Measurements from ENCODE around the gene MFAP4.

Gene MFAP4

DNA sequence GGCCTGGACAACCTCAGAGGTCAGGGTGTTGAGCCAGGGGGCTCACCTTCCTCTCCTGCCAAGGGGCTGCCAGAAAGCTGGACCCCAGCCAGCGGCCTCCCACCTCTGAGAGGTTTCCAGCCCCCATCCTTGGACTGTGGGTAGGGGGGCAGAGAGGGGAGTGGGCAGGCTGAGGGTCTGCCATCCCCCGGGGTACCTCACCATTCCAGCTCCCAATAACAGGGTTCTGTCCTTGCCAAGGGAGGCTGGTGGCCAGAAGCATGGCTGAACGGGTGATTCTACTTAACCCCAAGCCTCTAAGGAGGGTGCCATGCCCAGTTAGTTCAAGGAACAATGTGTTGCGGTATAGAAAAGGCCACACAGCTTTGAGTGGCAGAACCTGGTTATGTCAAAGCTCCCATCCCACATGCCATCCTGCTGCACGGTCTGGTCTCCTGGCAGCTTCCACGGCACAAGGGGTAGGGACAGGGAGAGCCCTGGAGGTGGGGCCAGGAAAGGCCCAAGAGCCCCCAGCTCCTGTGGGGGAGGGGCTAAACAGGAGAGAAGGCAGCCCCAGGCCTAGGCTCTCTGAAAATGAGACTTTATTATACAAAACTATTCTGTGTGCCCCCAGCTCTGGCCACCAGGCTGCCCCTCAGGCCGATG lies 44.3 kb downstream of the MFAP4 start:
- Histone ChIP-seq H3K4me1 (ENCODE audit: insufficient read depth, poor library complexity, severe bottlenecking) (peaks cover 8% of the 10 kb centered on the region), H3K27me3 (ENCODE audit: insufficient read depth, poor library complexity, severe bottlenecking) (no peaks in the 10 kb centered on the region), H3K27ac (ENCODE audit: poor library complexity, severe bottlenecking) (no peak overlapping the region), H3K9me3 (ENCODE audit: severe bottlenecking) (no peaks in the 10 kb centered on the region), H3K36me3 (ENCODE audit: low read depth) (peaks cover 3% of the 10 kb centered on the region; the same call in 1 of the 2 replicates), H3K4me3 (ENCODE audit: severe bottlenecking) (no peak overlapping the region)
- TF ChIP-seq, protein P1, sequence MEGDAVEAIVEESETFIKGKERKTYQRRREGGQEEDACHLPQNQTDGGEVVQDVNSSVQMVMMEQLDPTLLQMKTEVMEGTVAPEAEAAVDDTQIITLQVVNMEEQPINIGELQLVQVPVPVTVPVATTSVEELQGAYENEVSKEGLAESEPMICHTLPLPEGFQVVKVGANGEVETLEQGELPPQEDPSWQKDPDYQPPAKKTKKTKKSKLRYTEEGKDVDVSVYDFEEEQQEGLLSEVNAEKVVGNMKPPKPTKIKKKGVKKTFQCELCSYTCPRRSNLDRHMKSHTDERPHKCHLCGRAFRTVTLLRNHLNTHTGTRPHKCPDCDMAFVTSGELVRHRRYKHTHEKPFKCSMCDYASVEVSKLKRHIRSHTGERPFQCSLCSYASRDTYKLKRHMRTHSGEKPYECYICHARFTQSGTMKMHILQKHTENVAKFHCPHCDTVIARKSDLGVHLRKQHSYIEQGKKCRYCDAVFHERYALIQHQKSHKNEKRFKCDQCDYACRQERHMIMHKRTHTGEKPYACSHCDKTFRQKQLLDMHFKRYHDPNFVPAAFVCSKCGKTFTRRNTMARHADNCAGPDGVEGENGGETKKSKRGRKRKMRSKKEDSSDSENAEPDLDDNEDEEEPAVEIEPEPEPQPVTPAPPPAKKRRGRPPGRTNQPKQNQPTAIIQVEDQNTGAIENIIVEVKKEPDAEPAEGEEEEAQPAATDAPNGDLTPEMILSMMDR (IDR thresholded peaks at IDR 0.05; ENCODE audit: poor library complexity, severe bottlenecking): no peak
- no peak for DNase-seq (ENCODE audit: low spot score)
- no peak for ATAC-seq (ENCODE audit: low read depth)

DNA sequence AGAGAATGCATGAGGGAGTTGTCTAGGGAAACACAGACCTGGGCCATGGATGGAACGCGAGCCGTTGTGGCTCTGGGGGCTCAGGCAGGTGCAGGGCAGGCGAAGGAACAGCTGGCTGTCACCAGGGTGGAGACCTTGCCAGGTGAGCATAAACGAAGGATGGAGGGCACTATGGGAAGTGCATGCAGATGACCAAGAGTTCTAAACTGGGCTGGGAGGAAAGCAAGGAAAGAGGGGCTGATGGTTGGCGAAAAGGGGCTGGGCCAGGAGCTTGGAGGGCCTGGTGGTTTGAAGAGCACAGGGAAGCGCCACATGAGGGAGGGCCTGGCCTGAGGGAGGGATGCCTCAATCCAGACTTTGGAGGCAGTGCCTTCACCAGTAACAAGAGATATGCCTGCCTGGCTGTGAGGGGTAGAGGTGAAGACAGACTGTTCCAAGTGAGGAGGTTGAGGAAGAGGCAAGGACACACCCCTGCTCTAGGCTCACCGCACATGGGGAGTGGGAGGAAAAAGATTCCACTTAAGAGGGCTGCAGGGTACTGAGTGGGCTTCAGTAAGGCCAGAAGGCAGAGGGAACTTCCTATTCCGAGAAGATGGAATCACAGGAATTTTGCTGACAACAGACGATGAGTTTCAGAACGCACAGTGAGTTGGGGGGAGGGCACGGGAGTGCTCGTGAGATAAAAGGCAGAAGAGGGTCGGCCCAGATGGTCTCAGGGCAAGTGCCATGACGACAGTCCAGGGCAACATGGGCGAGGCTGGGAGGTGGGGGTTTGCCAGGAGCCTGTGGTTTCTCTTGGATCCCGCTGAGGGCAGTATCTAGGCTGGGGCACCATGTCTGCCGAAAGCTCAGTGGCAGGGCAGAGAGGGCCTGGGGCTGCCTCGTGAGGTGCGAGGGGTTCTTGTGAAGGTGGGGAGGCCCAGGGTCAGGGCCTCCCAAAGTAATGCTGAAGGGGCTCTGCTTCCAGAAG lies 45.1 kb downstream of the MFAP4 start:
- Histone ChIP-seq H3K36me3 (ENCODE audit: low read depth) (peaks cover 3% of the 10 kb centered on the region; the same call in 1 of the 2 replicates), H3K27ac (ENCODE audit: poor library complexity, severe bottlenecking) (no peak overlapping the region), H3K9me3 (ENCODE audit: severe bottlenecking) (no peaks in the 10 kb centered on the region), H3K4me1 (ENCODE audit: insufficient read depth, poor library complexity, severe bottlenecking) (peaks cover 3% of the 10 kb centered on the region), H3K27me3 (ENCODE audit: insufficient read depth, poor library complexity, severe bottlenecking) (no peaks in the 10 kb centered on the region), H3K4me3 (ENCODE audit: severe bottlenecking) (no peak overlapping the region)
- TF ChIP-seq, protein P1 (IDR thresholded peaks at IDR 0.05; ENCODE audit: poor library complexity, severe bottlenecking): no peak
- no peak; the same call in 2 of the 3 replicates for ATAC-seq (ENCODE audit: low read depth)
- DNase-seq (ENCODE audit: low spot score): no peak

DNA sequence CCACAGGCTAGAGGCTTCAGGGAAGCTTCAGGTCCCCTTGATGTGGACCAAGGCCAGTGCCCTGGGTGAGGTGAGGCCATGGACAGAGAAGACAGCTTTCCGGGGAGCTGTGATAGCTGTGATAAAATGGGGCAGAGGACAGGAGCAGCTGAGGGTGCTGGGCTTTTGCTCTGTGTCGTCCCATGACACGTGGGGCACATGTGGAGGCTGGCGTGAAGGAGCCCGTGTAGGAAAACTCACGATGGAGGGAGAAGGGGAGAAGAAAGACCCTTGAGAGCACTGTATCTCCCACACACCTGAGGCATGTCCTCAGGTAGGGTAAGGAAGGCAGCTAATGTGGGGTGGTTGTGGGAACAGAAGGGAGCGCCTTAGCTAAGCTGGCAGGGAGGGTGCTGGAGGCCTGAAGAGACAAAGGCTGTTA lies 45.8 kb downstream of the MFAP4 start:
- Histone ChIP-seq H3K27ac (ENCODE audit: poor library complexity, severe bottlenecking) (no peak overlapping the region), H3K9me3 (ENCODE audit: severe bottlenecking) (no peaks in the 10 kb centered on the region), H3K4me1 (ENCODE audit: insufficient read depth, poor library complexity, severe bottlenecking) (no peaks in the 10 kb centered on the region), H3K27me3 (ENCODE audit: insufficient read depth, poor library complexity, severe bottlenecking) (no peaks in the 10 kb centered on the region), H3K4me3 (ENCODE audit: severe bottlenecking) (no peak overlapping the region), H3K36me3 (ENCODE audit: low read depth) (peaks cover 3% of the 10 kb centered on the region; the same call in 1 of the 2 replicates)
- TF ChIP-seq, protein P1 (IDR thresholded peaks at IDR 0.05; ENCODE audit: poor library complexity, severe bottlenecking): no peak
- ATAC-seq (ENCODE audit: low read depth) (no peak), DNase-seq (ENCODE audit: low spot score) (no peak)

DNA sequence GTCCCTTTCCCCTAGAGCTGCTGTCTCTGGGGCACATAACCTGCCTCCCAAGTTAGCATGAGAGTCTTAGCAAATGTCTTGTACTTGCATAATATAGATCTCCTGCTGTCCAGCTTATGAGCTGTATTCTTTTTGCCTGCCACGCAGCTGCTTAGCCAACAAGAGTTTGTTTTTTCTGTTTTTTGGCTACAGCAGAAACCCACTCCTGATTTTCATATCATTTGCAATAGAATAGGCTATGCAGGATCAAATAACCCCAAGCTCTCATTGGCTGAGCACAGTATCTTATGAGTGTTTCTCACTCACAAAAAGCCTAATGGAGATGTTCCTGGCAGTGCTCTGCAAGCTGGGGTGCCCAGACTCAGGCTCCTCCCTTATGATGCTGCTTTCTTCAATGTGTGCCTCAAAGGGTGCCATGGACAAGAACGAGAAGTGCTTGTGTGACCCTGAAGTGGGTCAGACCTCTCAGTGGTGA lies 47.6 kb downstream of the MFAP4 start:
- H3K36me3 ChIP-seq (ENCODE audit: low read depth): no peaks in the 10 kb centered on the region; the same call in 1 of the 2 replicates
- no peaks in the 10 kb centered on the region for H3K4me1 ChIP-seq (ENCODE audit: insufficient read depth, poor library complexity, severe bottlenecking)
- TF ChIP-seq, protein P1 (IDR thresholded peaks at IDR 0.05; ENCODE audit: poor library complexity, severe bottlenecking): no peak
- ATAC-seq (ENCODE audit: low read depth): no peak
- no peak for DNase-seq (ENCODE audit: low spot score)
- no peak overlapping the region for H3K4me3 ChIP-seq (ENCODE audit: severe bottlenecking)
- no peaks in the 10 kb centered on the region for H3K27me3 ChIP-seq (ENCODE audit: insufficient read depth, poor library complexity, severe bottlenecking)
- no peak overlapping the region for H3K27ac ChIP-seq (ENCODE audit: poor library complexity, severe bottlenecking)
- no peaks in the 10 kb centered on the region for H3K9me3 ChIP-seq (ENCODE audit: severe bottlenecking)

Data from RWPE2 (cell line).